Measurements from ENCODE around the gene TRMT5. TPM values are rescaled to one million over a fixed set of nuclear protein-coding genes. Genes with fewer than 3 reads are reported as not detected.

TRMT5 gene
- total and polyA plus RNA-seq, 9 of the 15 experiments (the other 6 are each of a cell fraction or from before 2014, with no cell fraction given): 8.4 to 20.0 (median 15.1) TPM

DNA sequence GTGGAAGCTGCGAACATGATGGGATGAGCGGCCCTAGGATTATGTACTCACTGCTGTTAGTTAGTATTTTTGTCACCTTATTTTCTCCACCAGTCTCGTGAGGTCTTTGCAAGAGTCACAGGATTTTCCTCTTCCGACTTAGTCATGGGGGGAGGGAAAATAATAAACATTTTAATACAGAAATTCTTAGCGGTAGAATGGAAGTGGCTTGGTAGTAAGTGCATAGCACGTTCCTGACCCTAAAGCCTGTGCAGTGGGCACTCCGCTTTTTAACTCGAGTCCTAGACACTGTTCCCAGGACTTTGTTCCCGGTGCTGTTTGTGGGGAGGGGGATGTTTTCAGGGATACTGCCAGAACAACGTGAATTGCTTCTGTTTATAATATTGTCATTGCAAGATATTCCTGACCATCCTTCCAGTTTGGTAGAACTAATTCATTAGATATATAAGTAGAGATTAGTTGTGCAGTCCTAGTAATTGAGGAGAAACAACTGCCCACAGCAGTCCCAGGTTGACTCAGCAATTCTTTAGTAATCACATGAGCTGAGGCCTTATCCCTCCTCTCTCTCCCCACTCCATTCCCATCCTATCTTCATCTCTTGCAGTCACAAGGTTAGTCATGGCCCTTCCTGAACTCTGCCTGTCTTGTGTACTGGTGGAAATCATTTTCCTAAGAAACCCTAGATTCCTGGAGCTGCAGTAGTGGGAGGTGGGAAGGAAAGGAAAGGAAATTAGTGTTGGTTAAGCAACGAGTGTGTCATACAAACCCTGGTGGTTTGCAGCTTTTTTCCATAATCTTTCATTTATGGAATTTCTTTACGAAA, 965 bp upstream of the TRMT5 start (continued):
- TF ChIP-seq FOXP4 (CRISPR knock-in tag; IDR thresholded peaks at IDR 0.05; ENCODE audit: borderline replicate concordance) (no peak), RBM34 (IDR thresholded peaks at IDR 0.05; ENCODE audit: borderline replicate concordance, insufficient read depth, low read length) (no peak), PURB (CRISPR knock-in tag; IDR thresholded peaks at IDR 0.05; ENCODE audit: low read depth) (no peak), ZFP36 (IDR thresholded peaks at IDR 0.05; ENCODE audit: low read depth, low read length, partially characterized antibody) (no peak), WHSC1 (IDR thresholded peaks at IDR 0.05; ENCODE audit: low read length) (no peak), PATZ1 (CRISPR knock-in tag; IDR thresholded peaks at IDR 0.05; ENCODE audit: borderline replicate concordance) (no peak), ZNF316 (IDR thresholded peaks at IDR 0.05) (peak; percentile 97), NCOR1 (IDR thresholded peaks at IDR 0.05) (no peak), KDM2B (CRISPR knock-in tag; IDR thresholded peaks at IDR 0.05) (no peak), GATA2 (CRISPR knock-in tag; IDR thresholded peaks at IDR 0.05) (no peak), GTF2F1 (IDR thresholded peaks at IDR 0.05; ENCODE audit: low read depth, low read length) (no peak), FOXA3 (CRISPR knock-in tag; conservative IDR thresholded peaks at IDR 0.05 in 1 of 2, IDR thresholded peaks at IDR 0.05 in 1 of 2) (no peak), CREB1 (IDR thresholded peaks at IDR 0.05) (no peak), CREB1 (CRISPR knock-in tag; IDR thresholded peaks at IDR 0.05) (no peak), ILF3 (IDR thresholded peaks at IDR 0.05; ENCODE audit: borderline replicate concordance) (no peak), SAFB2 (IDR thresholded peaks at IDR 0.05; ENCODE audit: borderline replicate concordance, low read depth, low read length, severe bottlenecking) (no peak), SAP30 (IDR thresholded peaks at IDR 0.05; ENCODE audit: borderline replicate concordance, insufficient read depth, low read depth, low read length, poor library complexity, severe bottlenecking) (no peak), PHF21A (IDR thresholded peaks at IDR 0.05; ENCODE audit: borderline replicate concordance, low read depth) (no peak), HDAC1 (IDR thresholded peaks at IDR 0.05) (no peak)
- TF ChIP-seq, protein P1, sequence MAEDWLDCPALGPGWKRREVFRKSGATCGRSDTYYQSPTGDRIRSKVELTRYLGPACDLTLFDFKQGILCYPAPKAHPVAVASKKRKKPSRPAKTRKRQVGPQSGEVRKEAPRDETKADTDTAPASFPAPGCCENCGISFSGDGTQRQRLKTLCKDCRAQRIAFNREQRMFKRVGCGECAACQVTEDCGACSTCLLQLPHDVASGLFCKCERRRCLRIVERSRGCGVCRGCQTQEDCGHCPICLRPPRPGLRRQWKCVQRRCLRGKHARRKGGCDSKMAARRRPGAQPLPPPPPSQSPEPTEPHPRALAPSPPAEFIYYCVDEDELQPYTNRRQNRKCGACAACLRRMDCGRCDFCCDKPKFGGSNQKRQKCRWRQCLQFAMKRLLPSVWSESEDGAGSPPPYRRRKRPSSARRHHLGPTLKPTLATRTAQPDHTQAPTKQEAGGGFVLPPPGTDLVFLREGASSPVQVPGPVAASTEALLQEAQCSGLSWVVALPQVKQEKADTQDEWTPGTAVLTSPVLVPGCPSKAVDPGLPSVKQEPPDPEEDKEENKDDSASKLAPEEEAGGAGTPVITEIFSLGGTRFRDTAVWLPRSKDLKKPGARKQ (CRISPR knock-in tag; IDR thresholded peaks at IDR 0.05): no peak
- TF ChIP-seq, protein P2, sequence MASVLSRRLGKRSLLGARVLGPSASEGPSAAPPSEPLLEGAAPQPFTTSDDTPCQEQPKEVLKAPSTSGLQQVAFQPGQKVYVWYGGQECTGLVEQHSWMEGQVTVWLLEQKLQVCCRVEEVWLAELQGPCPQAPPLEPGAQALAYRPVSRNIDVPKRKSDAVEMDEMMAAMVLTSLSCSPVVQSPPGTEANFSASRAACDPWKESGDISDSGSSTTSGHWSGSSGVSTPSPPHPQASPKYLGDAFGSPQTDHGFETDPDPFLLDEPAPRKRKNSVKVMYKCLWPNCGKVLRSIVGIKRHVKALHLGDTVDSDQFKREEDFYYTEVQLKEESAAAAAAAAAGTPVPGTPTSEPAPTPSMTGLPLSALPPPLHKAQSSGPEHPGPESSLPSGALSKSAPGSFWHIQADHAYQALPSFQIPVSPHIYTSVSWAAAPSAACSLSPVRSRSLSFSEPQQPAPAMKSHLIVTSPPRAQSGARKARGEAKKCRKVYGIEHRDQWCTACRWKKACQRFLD (CRISPR knock-in tag; IDR thresholded peaks at IDR 0.05): no peak
